ENCODE data around the gene PRDM13.

The PRDM13 gene

DNA sequence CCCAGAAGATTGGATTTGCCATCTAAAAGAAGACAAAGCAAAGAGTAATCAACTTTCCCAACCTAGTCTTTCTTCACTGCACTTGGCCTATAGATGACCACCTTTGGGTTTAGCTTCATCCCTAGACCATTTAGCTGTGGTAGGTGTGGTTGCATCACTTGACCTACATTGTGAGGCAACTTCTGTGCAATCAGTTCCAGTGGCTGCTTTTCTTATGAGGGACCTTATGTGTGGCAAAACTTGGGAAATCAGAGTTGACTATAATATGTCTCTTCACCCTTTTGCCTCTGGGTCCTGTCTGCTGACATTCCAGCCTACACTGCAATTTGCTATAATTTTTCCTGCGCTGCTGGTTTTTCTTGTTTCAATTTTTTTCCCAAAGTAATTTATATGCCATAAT lies 55.2 kb downstream of the PRDM13 start:
- no peak overlapping the region for H3K4me3 ChIP-seq (ENCODE audit: low read depth, low read length)
- DNase-seq (ENCODE audit: low read depth, low spot score), result no peak
- TF ChIP-seq, protein P1, sequence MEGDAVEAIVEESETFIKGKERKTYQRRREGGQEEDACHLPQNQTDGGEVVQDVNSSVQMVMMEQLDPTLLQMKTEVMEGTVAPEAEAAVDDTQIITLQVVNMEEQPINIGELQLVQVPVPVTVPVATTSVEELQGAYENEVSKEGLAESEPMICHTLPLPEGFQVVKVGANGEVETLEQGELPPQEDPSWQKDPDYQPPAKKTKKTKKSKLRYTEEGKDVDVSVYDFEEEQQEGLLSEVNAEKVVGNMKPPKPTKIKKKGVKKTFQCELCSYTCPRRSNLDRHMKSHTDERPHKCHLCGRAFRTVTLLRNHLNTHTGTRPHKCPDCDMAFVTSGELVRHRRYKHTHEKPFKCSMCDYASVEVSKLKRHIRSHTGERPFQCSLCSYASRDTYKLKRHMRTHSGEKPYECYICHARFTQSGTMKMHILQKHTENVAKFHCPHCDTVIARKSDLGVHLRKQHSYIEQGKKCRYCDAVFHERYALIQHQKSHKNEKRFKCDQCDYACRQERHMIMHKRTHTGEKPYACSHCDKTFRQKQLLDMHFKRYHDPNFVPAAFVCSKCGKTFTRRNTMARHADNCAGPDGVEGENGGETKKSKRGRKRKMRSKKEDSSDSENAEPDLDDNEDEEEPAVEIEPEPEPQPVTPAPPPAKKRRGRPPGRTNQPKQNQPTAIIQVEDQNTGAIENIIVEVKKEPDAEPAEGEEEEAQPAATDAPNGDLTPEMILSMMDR (IDR thresholded peaks at IDR 0.05; ENCODE audit: insufficient read depth, low read length, missing control alignments), result no peak
- CTCF ChIA-PET, result interaction anchor here (0.7 kb wide), 1 partner anchor 318 kb away, joined by 3 read pairs; no protein-coding TSS in a partner anchor
- POLR2A ChIA-PET, result no interaction called here

DNA sequence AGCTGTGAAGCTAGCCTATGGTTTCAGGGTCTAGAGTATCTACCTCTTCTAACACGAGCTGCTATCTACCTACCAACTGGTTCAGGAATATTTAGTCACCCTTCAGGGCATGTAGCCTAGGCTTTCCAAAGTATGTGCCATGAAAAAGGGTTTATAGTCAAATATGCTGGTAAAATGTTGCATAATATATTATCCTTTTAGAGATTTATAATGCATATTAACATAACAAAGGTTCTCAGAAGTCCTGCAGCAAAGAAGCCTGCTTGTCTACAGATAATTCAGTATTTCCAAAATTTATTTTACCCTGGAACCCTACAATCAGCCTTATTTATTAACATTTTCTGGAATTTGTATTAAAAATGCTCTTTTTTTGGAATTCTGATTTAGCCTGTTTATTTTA lies 56.0 kb downstream of the PRDM13 start:
- CTCF ChIA-PET, result no interaction called here
- POLR2A ChIA-PET, result no interaction called here
- DNase-seq (ENCODE audit: low read depth, low spot score), result no peak
- TF ChIP-seq, protein P1 (IDR thresholded peaks at IDR 0.05; ENCODE audit: insufficient read depth, low read length, missing control alignments), result no peak
- no peak overlapping the region for H3K4me3 ChIP-seq (ENCODE audit: low read depth, low read length)
